Neural cell (in vitro differentiated cells): Measurements from ENCODE around the gene ANKS1A. TPM values are rescaled to one million over a fixed set of nuclear protein-coding genes. Genes with fewer than 3 reads are reported as not detected.

ENCODE experiments used
- H2AFZ ChIP-seq: fragments of 200-600, 300-800 bp; sonication (generic), shearing (Covaris generic); 2 replicates; pipeline ENCODE4 v1.6.0; 2014; ENCODE audit warnings: low read depth, mild to moderate bottlenecking, antibody characterized with exemption, low read length, moderate library complexity
- H3F3A ChIP-seq: fragments of 200-600 bp; shearing (Covaris generic); 2 replicates; pipeline ENCODE4 v1.6.1; 2016; ENCODE audit warnings: mild to moderate bottlenecking, moderate library complexity, mixed read lengths, antibody characterized with exemption, low read length; ENCODE audit not compliant: insufficient read depth, poor library complexity, severe bottlenecking
- H3K27ac ChIP-seq: fragments of 200-600, 300-800 bp; sonication (generic), shearing (Covaris generic); 2 replicates; pipeline ENCODE4 v1.5.1; 2014; ENCODE audit warnings: mild to moderate bottlenecking, low read length, moderate library complexity
- H3K27me3 ChIP-seq: fragments of 300-800, 200-600 bp; sonication (generic), shearing (Covaris generic); 2 replicates; pipeline ENCODE4 v1.6.0; 2014; ENCODE audit warnings: mild to moderate bottlenecking, low read depth, low read length, moderate library complexity; ENCODE audit not compliant: insufficient read depth
- H3K36me3 ChIP-seq: fragments of 300-800, 200-600 bp; sonication (generic), shearing (Covaris generic); 2 replicates; pipeline ENCODE4 v1.5.1; 2014; ENCODE audit warnings: mild to moderate bottlenecking, antibody characterized with exemption, low read length, moderate library complexity; ENCODE audit not compliant: insufficient read depth
- H3K4me2 ChIP-seq: fragments of 300-800, 200-600 bp; sonication (generic), shearing (Covaris generic); 2 replicates; pipeline ENCODE4 v1.6.0; 2014; ENCODE audit warnings: mild to moderate bottlenecking, low read length
- H3K4me3 ChIP-seq: fragments of 300-800, 200-600 bp; sonication (generic), shearing (Covaris generic); 2 replicates; pipeline ENCODE4 v1.5.1; 2014; ENCODE audit warnings: mild to moderate bottlenecking, low read length, moderate library complexity
- H3K79me2 ChIP-seq: fragments of 200-600 bp; shearing (Covaris generic); replicated peaks from 2 replicates; pipeline ENCODE4 v1.6.0; 2014; ENCODE audit warnings: mild to moderate bottlenecking, low read length, moderate library complexity; ENCODE audit not compliant: insufficient read depth
- H3K9ac ChIP-seq: fragments of 300-800, 200-600 bp; sonication (generic), shearing (Covaris generic); 2 replicates; pipeline ENCODE4 v1.6.1; 2016; ENCODE audit warnings: mild to moderate bottlenecking, low read length, mixed read lengths
- H3K9me2 ChIP-seq: fragments of 200-600 bp; shearing (Covaris generic); 2 replicates; pipeline ENCODE4 v1.6.1; 2016; ENCODE audit warnings: mild to moderate bottlenecking, low read length, mixed read lengths; ENCODE audit not compliant: insufficient read depth
- H3K9me3 ChIP-seq: fragments of 200-600, 300-800 bp; sonication (generic), shearing (Covaris generic); 2 replicates; pipeline ENCODE4 v1.6.1; 2016; ENCODE audit warnings: mild to moderate bottlenecking, mixed run types, low read length, moderate library complexity, mixed read lengths
- H4K20me1 ChIP-seq: fragments of 200-600 bp; shearing (Covaris generic); 2 replicates; pipeline ENCODE4 v1.6.1; 2016; ENCODE audit warnings: mild to moderate bottlenecking, mixed run types; ENCODE audit not compliant: insufficient read depth
- EP300 ChIP-seq: fragments of 450-650 bp; conservative IDR thresholded peaks from 2 replicates; pipeline ENCODE4 v1.6.1; 2014; ENCODE audit warnings: antibody characterized with exemption, mild to moderate bottlenecking, moderate library complexity; ENCODE audit not compliant: poor library complexity, severe bottlenecking
- EZH2 ChIP-seq: fragments of 200-600, 300-800 bp; shearing (Covaris generic), sonication (generic); IDR thresholded peaks from 2 replicates; pipeline ENCODE4 v1.6.1; 2014; ENCODE audit warnings: antibody characterized with exemption, low read length, borderline replicate concordance, mild to moderate bottlenecking; ENCODE audit not compliant: insufficient read depth, poor library complexity, severe bottlenecking
- MXI1 ChIP-seq: fragments of 450-650 bp; conservative IDR thresholded peaks from 2 replicates; pipeline ENCODE4 v1.6.1; 2014; ENCODE audit warnings: antibody characterized with exemption, mild to moderate bottlenecking; ENCODE audit not compliant: poor library complexity, severe bottlenecking
- POLR2AphosphoS5 ChIP-seq: IDR thresholded peaks from 2 replicates; pipeline ENCODE4 v1.6.1; 2012
- RAD21 ChIP-seq: fragments of 450-650 bp; conservative IDR thresholded peaks from 2 replicates; pipeline ENCODE4 v1.6.1; 2014; ENCODE audit warnings: antibody characterized with exemption, mild to moderate bottlenecking, moderate library complexity
- SMC3 ChIP-seq: fragments of 450-650 bp; conservative IDR thresholded peaks from 2 replicates; pipeline ENCODE4 v1.6.1; 2014; ENCODE audit warnings: antibody characterized with exemption, mild to moderate bottlenecking, moderate library complexity; ENCODE audit not compliant: poor library complexity
- TAF1 ChIP-seq: IDR thresholded peaks from 2 replicates; pipeline ENCODE4 v1.6.1; 2012; ENCODE audit warnings: low read depth
- polyA plus RNA-seq: library from polyadenylated mRNA; depleted of rRNA; stranded (reverse); fragments of >200 nt; gene quantifications from 2 replicates; pipeline ENCODE4 v1.2.3, GENCODE V29; 2014
- TF ChIP-seq, protein P1 (sequence below): IDR thresholded peaks from 2 replicates; pipeline ENCODE4 v1.6.1; 2012; ENCODE audit warnings: borderline replicate concordance
- TF ChIP-seq, protein P2 (sequence below): fragments of 450-650 bp; IDR thresholded peaks from 2 replicates; pipeline ENCODE4 v1.5.1; 2014; ENCODE audit warnings: antibody characterized with exemption, mild to moderate bottlenecking, moderate library complexity; ENCODE audit not compliant: poor library complexity, severe bottlenecking

ANKS1A gene
- polyA plus RNA-seq, 1 donor from 2014 or later: 22.6 TPM

DNA sequence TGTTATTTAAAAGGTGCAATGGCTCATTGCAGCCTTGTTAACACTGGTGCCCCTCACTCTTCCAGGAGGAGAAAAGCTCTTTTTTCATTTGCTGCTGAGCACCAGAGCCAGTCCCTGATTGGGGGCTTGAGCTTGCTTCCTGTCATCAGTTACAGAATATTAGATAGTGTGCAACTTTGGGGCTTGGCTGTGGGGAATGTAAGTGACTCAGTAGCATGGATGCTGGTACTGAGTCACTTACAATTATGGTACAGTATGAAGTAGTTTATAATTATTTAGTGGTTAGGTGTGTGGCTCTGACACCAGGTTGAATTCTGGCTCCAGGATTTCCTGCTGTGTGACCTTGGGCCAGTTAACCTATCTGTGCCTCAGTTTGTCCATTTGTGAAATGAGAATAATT, 37.6 kb downstream of the ANKS1A start:
- Histone ChIP-seq H2AFZ (no peak overlapping the region), H3K79me2 (no peaks in the 10 kb centered on the region), H3K9me2 (no peaks in the 10 kb centered on the region), H3K9ac (no peak overlapping the region), H3K4me3 (no peak overlapping the region), H3K27ac (no peak overlapping the region), H4K20me1 (no peaks in the 10 kb centered on the region), H3K4me2 (no peak overlapping the region), H3K9me3 (no peaks in the 10 kb centered on the region), H3F3A (no peaks in the 10 kb centered on the region), H3K27me3 (no peaks in the 10 kb centered on the region), H3K36me3 (no peaks in the 10 kb centered on the region)
- TF ChIP-seq TAF1 (no peak), SMC3 (no peak), RAD21 (no peak), POLR2AphosphoS5 (no peak), EZH2 (no peak), EP300 (no peak), MXI1 (no peak)
- TF ChIP-seq, protein P1, sequence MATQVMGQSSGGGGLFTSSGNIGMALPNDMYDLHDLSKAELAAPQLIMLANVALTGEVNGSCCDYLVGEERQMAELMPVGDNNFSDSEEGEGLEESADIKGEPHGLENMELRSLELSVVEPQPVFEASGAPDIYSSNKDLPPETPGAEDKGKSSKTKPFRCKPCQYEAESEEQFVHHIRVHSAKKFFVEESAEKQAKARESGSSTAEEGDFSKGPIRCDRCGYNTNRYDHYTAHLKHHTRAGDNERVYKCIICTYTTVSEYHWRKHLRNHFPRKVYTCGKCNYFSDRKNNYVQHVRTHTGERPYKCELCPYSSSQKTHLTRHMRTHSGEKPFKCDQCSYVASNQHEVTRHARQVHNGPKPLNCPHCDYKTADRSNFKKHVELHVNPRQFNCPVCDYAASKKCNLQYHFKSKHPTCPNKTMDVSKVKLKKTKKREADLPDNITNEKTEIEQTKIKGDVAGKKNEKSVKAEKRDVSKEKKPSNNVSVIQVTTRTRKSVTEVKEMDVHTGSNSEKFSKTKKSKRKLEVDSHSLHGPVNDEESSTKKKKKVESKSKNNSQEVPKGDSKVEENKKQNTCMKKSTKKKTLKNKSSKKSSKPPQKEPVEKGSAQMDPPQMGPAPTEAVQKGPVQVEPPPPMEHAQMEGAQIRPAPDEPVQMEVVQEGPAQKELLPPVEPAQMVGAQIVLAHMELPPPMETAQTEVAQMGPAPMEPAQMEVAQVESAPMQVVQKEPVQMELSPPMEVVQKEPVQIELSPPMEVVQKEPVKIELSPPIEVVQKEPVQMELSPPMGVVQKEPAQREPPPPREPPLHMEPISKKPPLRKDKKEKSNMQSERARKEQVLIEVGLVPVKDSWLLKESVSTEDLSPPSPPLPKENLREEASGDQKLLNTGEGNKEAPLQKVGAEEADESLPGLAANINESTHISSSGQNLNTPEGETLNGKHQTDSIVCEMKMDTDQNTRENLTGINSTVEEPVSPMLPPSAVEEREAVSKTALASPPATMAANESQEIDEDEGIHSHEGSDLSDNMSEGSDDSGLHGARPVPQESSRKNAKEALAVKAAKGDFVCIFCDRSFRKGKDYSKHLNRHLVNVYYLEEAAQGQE: no peak
- TF ChIP-seq, protein P2, sequence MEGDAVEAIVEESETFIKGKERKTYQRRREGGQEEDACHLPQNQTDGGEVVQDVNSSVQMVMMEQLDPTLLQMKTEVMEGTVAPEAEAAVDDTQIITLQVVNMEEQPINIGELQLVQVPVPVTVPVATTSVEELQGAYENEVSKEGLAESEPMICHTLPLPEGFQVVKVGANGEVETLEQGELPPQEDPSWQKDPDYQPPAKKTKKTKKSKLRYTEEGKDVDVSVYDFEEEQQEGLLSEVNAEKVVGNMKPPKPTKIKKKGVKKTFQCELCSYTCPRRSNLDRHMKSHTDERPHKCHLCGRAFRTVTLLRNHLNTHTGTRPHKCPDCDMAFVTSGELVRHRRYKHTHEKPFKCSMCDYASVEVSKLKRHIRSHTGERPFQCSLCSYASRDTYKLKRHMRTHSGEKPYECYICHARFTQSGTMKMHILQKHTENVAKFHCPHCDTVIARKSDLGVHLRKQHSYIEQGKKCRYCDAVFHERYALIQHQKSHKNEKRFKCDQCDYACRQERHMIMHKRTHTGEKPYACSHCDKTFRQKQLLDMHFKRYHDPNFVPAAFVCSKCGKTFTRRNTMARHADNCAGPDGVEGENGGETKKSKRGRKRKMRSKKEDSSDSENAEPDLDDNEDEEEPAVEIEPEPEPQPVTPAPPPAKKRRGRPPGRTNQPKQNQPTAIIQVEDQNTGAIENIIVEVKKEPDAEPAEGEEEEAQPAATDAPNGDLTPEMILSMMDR: no peak

DNA sequence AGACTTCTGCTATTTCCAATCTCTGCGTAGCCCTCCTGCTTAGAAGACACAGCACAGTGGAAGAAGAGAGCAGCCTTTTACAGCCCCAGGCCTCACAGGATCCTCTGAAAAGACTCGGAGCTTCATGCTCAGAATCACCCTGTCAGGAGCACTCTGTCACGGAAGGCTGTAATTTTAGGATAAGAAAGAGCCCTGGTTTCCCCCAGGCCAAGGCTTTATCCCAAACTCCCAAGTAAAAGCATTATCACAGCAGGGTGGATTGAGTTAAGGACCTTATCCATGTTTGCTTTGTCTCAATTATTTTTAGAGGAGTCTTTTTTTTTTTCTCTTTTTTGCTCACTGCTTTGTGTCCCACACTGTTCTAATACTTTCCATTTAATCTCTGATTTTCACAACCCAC, 39.2 kb downstream of the ANKS1A start:
- Histone ChIP-seq H3K79me2 (no peaks in the 10 kb centered on the region), H2AFZ (no peak overlapping the region), H4K20me1 (no peaks in the 10 kb centered on the region), H3K9me2 (no peaks in the 10 kb centered on the region), H3K4me2 (no peak overlapping the region), H3K4me3 (no peak overlapping the region), H3K36me3 (no peaks in the 10 kb centered on the region), H3F3A (no peaks in the 10 kb centered on the region), H3K9ac (no peak overlapping the region), H3K9me3 (no peaks in the 10 kb centered on the region), H3K27me3 (no peaks in the 10 kb centered on the region), H3K27ac (no peak overlapping the region)
- TF ChIP-seq, protein P2: no peak
- no peak for TF ChIP-seq MXI1
- TF ChIP-seq SMC3: no peak
- no peak for TF ChIP-seq EZH2
- TF ChIP-seq RAD21: no peak
- TF ChIP-seq, protein P1: no peak
- no peak for TF ChIP-seq TAF1
- no peak for TF ChIP-seq EP300
- no peak for TF ChIP-seq POLR2AphosphoS5
